H1 (cell line): ENCODE measurements around the gene KDM6B. TPM values are rescaled to one million over a fixed set of nuclear protein-coding genes. Genes with fewer than 3 reads are reported as not detected.

ENCODE experiments used
- CHD7 ChIP-seq: fragments of 300-600 bp; sonication (generic); IDR thresholded peaks from 2 replicates; pipeline ENCODE4 v1.7.1; 2012; ENCODE audit warnings: low read length, moderate library complexity, mild to moderate bottlenecking, inconsistent platforms; ENCODE audit not compliant: insufficient replicate concordance
- FOSL1 ChIP-seq: IDR thresholded peaks from 2 replicates; pipeline ENCODE4 v1.6.1; 2011; ENCODE audit warnings: mild to moderate bottlenecking, low read depth, low read length, moderate library complexity; ENCODE audit not compliant: insufficient read depth
- GTF2F1 ChIP-seq: IDR thresholded peaks from 2 replicates; pipeline ENCODE4 v1.6.1; 2012; ENCODE audit warnings: low read depth, low read length, improper control_type of control experiment, borderline replicate concordance
- HDAC2 ChIP-seq, 2 experiments: fragments of 300-600 bp in 1 of 2; sonication (generic) in 1 of 2; IDR thresholded peaks; 2 replicates each; pipeline ENCODE4 v1.6.1; 2011 to 2012; ENCODE audit warnings: low read depth in 2 of 2, low read length in 2 of 2, mild to moderate bottlenecking in 2 of 2, moderate library complexity in 2 of 2, borderline replicate concordance in 1 of 2, inconsistent platforms in 1 of 2
- JUN ChIP-seq: IDR thresholded peaks from 2 replicates; pipeline ENCODE4 v1.6.1; 2011; ENCODE audit warnings: low read depth, mild to moderate bottlenecking, improper control_type of control experiment, low read length
- JUND ChIP-seq: IDR thresholded peaks from 2 replicates; pipeline ENCODE4 v1.6.1; 2011; ENCODE audit warnings: mild to moderate bottlenecking, improper control_type of control experiment, low read length
- PHF8 ChIP-seq: fragments of 200-600 bp; sonication (generic); conservative IDR thresholded peaks from 2 replicates; pipeline ENCODE4 v1.7.1; 2012; ENCODE audit warnings: low read depth, mild to moderate bottlenecking, inconsistent platforms, low read length, moderate library complexity
- POLR2A ChIP-seq, 2 experiments: IDR thresholded peaks; 1 replicate in 1 of 2; 2 replicates in 1 of 2; pipeline ENCODE4 v1.6.1; 2011; ENCODE audit warnings: low read depth in 2 of 2, low read length in 2 of 2, mild to moderate bottlenecking in 2 of 2; ENCODE audit errors: control extremely low read depth in 1 of 2
- POLR2AphosphoS5 ChIP-seq: IDR thresholded peaks from 2 replicates; pipeline ENCODE4 v1.6.1; 2011; ENCODE audit warnings: low read depth, low read length
- SIX5 ChIP-seq: IDR thresholded peaks from 2 replicates; pipeline ENCODE4 v1.6.1; 2011; ENCODE audit warnings: mild to moderate bottlenecking, low read depth, low read length
- polyA plus RNA-seq, 7 experiments: library from polyadenylated mRNA; depleted of rRNA in 3 of 7; stranded (reverse) in 5 of 7; unstranded in 2 of 7; fragments of >200 nt in 5 of 7; fragments of 200-250 nt in 2 of 7; gene quantifications; 1 replicate in 5 of 7; 2 replicates in 1 of 7; 4 replicates in 1 of 7; pipeline versions ENCODE4 v1.2.1 to v1.2.3, GENCODE V29; 2011 to 2013; ENCODE audit warnings: missing spikeins in 2 of 7, mixed read lengths in 2 of 7
- total RNA-seq: library from RNA; stranded (reverse); fragmentation: NEBNext Ultra II Directional; extraction: Animal tissue kit (Norgen Biotek cat#: 25700); gene quantifications from 2 replicates; pipeline ENCODE4 v1.2.1, GENCODE V29; 2021

KDM6B gene
- total and polyA plus RNA-seq, 2 of the 8 experiments (the other 6 are each of a cell fraction or from before 2014, with no cell fraction given), result 0.48 to 3.7 TPM

- TF ChIP-seq CHD7 (no peak), FOSL1 (no peak), GTF2F1 (no peak), HDAC2 (IDR thresholded peaks at IDR 0.05; ENCODE audit: borderline replicate concordance in 1 of 2, low read depth in 2 of 2, low read length in 2 of 2) (no peak; a peak in 1 of 4 replicates), JUN (no peak), POLR2A (IDR thresholded peaks at IDR 0.05; ENCODE audit: control extremely low read depth in 1 of 2, low read depth in 2 of 2, low read length in 2 of 2) (peak in 1 of 2 experiments; percentile 66; a peak in 2 of 3 replicates), SIX5 (no peak), JUND (no peak), PHF8 (no peak), POLR2AphosphoS5 (0 out of 2 replicates have a peak, but pooled peaks have one; percentile 47)
Observed at GRCh38 chr17:7834957-7835813, 1.2 kb downstream of the KDM6B start (continued).
